GM13976 (cell line): Measurements from ENCODE around the gene MMP25.

ENCODE experiments used
- DNase-seq: peaks from one replicate; pipeline ENCODE4 v3.0.0; 2012; ENCODE audit warnings: low spot score
- CTCF ChIP-seq: IDR thresholded peaks from 2 replicates; pipeline ENCODE4 v1.5.1; 2012; ENCODE audit warnings: borderline replicate concordance, mild to moderate bottlenecking; ENCODE audit not compliant: insufficient read depth; ENCODE audit errors: extremely low read depth, missing control alignments, control extremely low read depth
- in situ Hi-C: fragments of 300-500 bp; cut with MboI; formaldehyde crosslinking; loops from one replicate; pipeline ENCODE4 v1.12.0; 2022; ENCODE audit warnings: low sequenced_read_pairs, mixed read lengths, inconsistent platforms; ENCODE audit not compliant: unreplicated experiment

The MMP25 gene

DNA sequence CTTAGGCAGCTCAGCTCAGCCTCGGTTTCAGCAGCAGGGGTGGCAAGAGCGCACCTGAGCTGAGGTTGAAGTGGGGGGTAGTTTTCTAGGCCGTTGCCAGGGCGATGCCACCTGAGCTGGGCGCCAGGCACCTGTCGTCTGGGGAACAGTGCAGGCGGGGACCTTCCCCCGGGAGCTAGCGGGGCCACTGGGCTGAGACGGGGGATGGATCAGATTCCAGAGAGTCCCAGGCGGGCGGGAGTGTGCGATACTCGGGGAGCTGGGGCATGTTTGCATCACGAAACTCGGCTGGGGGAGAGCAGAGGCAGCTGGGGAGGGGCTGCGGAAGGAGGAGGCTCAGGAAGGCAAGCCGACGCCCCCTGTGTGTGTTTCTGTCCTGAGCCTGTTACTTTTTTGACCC is 34.1 kb upstream of the MMP25 start:
- in situ Hi-C loops, result no loop called here
- TF ChIP-seq CTCF, result no peak

GRCh38 chr16:3012828-3013420 is 33.4 kb upstream of the MMP25 start, which contains the start of gene CLDN9:
CLDN9 (plus strand) TSS chr16:3012923; CDS start chr16:3013363, 440 bp downstream.
- in situ Hi-C loops, result no loop called here
- TF ChIP-seq CTCF, result no peak
- no peak for DNase-seq

More for the DNA sequence above, 34.1 kb upstream of the MMP25 start:
- no peak for DNase-seq

- no peak for DNase-seq
- no peak for TF ChIP-seq CTCF
Observed at GRCh38 chr16:3013491-3013951, 32.8 kb upstream of the MMP25 start.

GRCh38 chr16:3013998-3014690 is 32.2 kb upstream of the MMP25 start:
- in situ Hi-C loops, result no loop called here
- no peak for TF ChIP-seq CTCF
- no peak for DNase-seq

More at GRCh38 chr16:3013491-3013951, 32.8 kb upstream of the MMP25 start:
- in situ Hi-C loops, result no loop called here

- DNase-seq, result no peak
- no peak for TF ChIP-seq CTCF
- in situ Hi-C loops, result no loop called here
Observed at GRCh38 chr16:3014971-3015370, 31.4 kb upstream of the MMP25 start.

DNA sequence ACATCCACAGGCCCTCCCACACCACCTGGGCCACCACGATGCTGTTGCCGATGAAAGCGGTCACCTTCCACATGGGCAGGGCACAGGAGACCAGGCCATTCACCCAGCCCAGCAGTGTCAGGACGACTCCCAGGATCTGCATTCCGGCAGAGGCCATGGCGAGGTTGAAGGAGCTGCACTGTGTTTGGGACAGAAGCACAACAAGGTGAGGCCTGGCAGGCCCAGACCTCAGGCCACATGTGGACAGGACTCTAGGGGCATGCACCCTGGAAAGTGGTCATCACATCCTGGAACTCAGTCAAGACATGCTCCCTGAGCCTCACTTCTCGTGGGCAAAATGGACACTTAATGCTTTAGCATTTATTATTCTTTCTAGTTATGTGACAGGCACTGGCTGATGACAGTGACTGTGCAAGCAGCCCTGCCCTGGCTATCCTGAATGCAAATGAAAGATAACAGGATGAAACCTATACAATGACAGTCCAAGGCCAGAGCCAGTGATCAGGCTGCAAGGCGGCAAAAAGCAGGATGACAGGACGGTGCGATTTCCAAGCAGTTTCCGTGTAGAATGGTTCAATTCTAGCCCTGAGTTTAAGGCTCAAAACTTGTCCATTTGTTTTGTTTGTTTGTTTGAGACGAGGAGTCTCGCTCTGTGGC is 30.4 kb upstream of the MMP25 start:
- in situ Hi-C loops, result no loop called here

More for the DNA sequence above, 30.4 kb upstream of the MMP25 start:
- no peak for TF ChIP-seq CTCF
- no peak for DNase-seq
